HCT116 (cell line): ENCODE measurements around the gene ADAT3. TPM values are rescaled to one million over a fixed set of nuclear protein-coding genes. Genes with fewer than 3 reads are reported as not detected.
A peak's percentile ranks its signal among the peaks of the same experiment; 100 is the strongest.

Experiments used
- ATAC-seq: fragments of 200-7000 bp; cut with Tn5 transposase; 2 replicates; pipeline ENCODE4 v1.9.1; 2020; ENCODE audit warnings: mild to moderate bottlenecking, moderate library complexity
- BruUV-seq: library from RNA; stranded (reverse); fragments of 400-500 nt; replicated peaks from 2 replicates; lab custom pipeline; 2021; lab: Mats Ljungman, UMichigan
- CTCF ChIA-PET: fragments of 300-600 bp; sonication (Branson Sonifier 250); formaldehyde crosslinking; loops from one replicate; lab custom pipeline; 2021; ENCODE audit warnings: antibody characterized with exemption; lab: Charles Lee
- POLR2A ChIA-PET: fragments of 300-600, 350-600 bp; sonication (Branson Sonifier 250); formaldehyde crosslinking; loops from one replicate; lab custom pipeline; 2021; ENCODE audit warnings: antibody characterized with exemption; lab: Charles Lee
- RAD21 ChIA-PET, 2 experiments: fragments of 300-600 bp; sonication (Branson Sonifier 250); formaldehyde crosslinking; loops; one replicate each; lab custom pipeline; 2023; ENCODE audit warnings: low total read pairs in 2 of 2; ENCODE audit not compliant: uncharacterized antibody in 2 of 2, unreplicated experiment in 2 of 2, low non-redundant PET in 1 of 2; lab: Charles Lee
- DNase-seq: peaks from one replicate; pipeline ENCODE4 v3.0.0-alpha.2; 2010; ENCODE audit warnings: low read depth, low spot score
- H2AFZ ChIP-seq: fragments of 200-600 bp; shearing (Covaris generic), sonication (generic); 2 replicates; pipeline ENCODE4 v1.6.1; 2017; ENCODE audit warnings: low read depth, mixed run types, mixed read lengths, antibody characterized with exemption, low read length; ENCODE audit not compliant: poor library complexity, severe bottlenecking
- H3K27ac ChIP-seq: 2 replicates; pipeline ENCODE4 v1.5.1; 2012; ENCODE audit warnings: low read depth, low read length
- H3K27me3 ChIP-seq: fragments of 200-600 bp; sonication (generic); 2 replicates; pipeline ENCODE4 v1.6.1; 2016; ENCODE audit warnings: mixed run types, low read length, mixed read lengths; ENCODE audit not compliant: insufficient read depth
- H3K36me3 ChIP-seq, 2 experiments: fragments of 200-500 bp in 1 of 2; fragments of 200-600 bp in 1 of 2; sonication (Bioruptor generic) in 1 of 2; sonication (generic) in 1 of 2; 2 replicates each; pipeline versions ENCODE4 v1.5.1 to v1.6.1; 2014 to 2016; ENCODE audit warnings: low read length in 2 of 2, inconsistent platforms in 1 of 2, mixed read lengths in 1 of 2, mixed run types in 1 of 2; ENCODE audit not compliant: insufficient read depth in 2 of 2, control insufficient read depth in 1 of 2
- H3K4me1 ChIP-seq, 2 experiments: fragments of 200-600 bp in 1 of 2; sonication (generic) in 1 of 2; 2 replicates each; pipeline versions ENCODE4 v1.5.1 to v1.6.1; 2012 to 2017; ENCODE audit warnings: low read length in 2 of 2, inconsistent platforms in 1 of 2, mild to moderate bottlenecking in 1 of 2, mixed read lengths in 1 of 2, mixed run types in 1 of 2, moderate library complexity in 1 of 2; ENCODE audit not compliant: insufficient read depth in 2 of 2, control insufficient read depth in 1 of 2
- H3K4me2 ChIP-seq: fragments of 200-600 bp; sonication (generic); 2 replicates; pipeline ENCODE4 v1.6.1; 2017; ENCODE audit warnings: mixed run types, low read length, mixed read lengths
- H3K4me3 ChIP-seq, 2 experiments: fragments of 200-600 bp in 1 of 2; sonication (generic) in 1 of 2; replicated peaks in 1 of 2; 2 replicates each; pipeline ENCODE4 v1.5.1; 2011 to 2016; ENCODE audit warnings: low read length in 2 of 2, control low read depth in 1 of 2, low read depth in 1 of 2, mild to moderate bottlenecking in 1 of 2, mixed read lengths in 1 of 2, mixed run types in 1 of 2
- H3K79me2 ChIP-seq: fragments of 200-600 bp; sonication (generic); 2 replicates; pipeline ENCODE4 v1.6.1; 2017; ENCODE audit warnings: mild to moderate bottlenecking, mixed run types, low read length, moderate library complexity, mixed read lengths; ENCODE audit not compliant: insufficient read depth
- H3K9ac ChIP-seq: fragments of 200-600 bp; sonication (generic); 2 replicates; pipeline ENCODE4 v1.6.1; 2016; ENCODE audit warnings: low read length, mixed read lengths
- H3K9me2 ChIP-seq: fragments of 200-600 bp; sonication (generic), shearing (Covaris generic); 2 replicates; pipeline ENCODE4 v1.6.1; 2017; ENCODE audit warnings: mixed run types, mild to moderate bottlenecking, moderate library complexity; ENCODE audit not compliant: insufficient read depth
- H3K9me3 ChIP-seq, 2 experiments: fragments of 200-500 bp in 1 of 2; fragments of 200-600 bp in 1 of 2; sonication (Bioruptor generic) in 1 of 2; sonication (generic) in 1 of 2; 2 replicates each; pipeline ENCODE4 v1.6.1; 2014 to 2017; ENCODE audit warnings: low read length in 2 of 2, mixed read lengths in 2 of 2, inconsistent platforms in 1 of 2, low read depth in 1 of 2, mild to moderate bottlenecking in 1 of 2, mixed run types in 1 of 2, moderate library complexity in 1 of 2; ENCODE audit not compliant: control insufficient read depth in 1 of 2, insufficient read depth in 1 of 2
- H4K20me1 ChIP-seq: fragments of 200-600 bp; sonication (generic), shearing (Covaris generic); 2 replicates; pipeline ENCODE4 v1.6.1; 2017; ENCODE audit warnings: mixed run types, mild to moderate bottlenecking, moderate library complexity; ENCODE audit not compliant: insufficient read depth
- CEBPB ChIP-seq: IDR thresholded peaks from 2 replicates; pipeline ENCODE4 v1.6.1; 2012; ENCODE audit warnings: low read depth
- CTCF ChIP-seq, 3 experiments: fragments of 200-600 bp in 1 of 3; sonication (generic) in 1 of 3; IDR thresholded peaks in 2 of 3; conservative IDR thresholded peaks in 1 of 3; 2 replicates each; pipeline ENCODE4 v1.5.1; 2012 to 2017; ENCODE audit warnings: low read depth in 2 of 3, low read length in 2 of 3, antibody characterized with exemption in 1 of 3, borderline replicate concordance in 1 of 3, control low read depth in 1 of 3, mild to moderate bottlenecking in 1 of 3, mixed read lengths in 1 of 3, mixed run types in 1 of 3, moderate library complexity in 1 of 3; ENCODE audit not compliant: insufficient read depth in 1 of 3
- FOSL1 ChIP-seq: IDR thresholded peaks from 2 replicates; pipeline ENCODE4 v1.6.1; 2012; ENCODE audit warnings: low read depth
- JUND ChIP-seq: IDR thresholded peaks from 2 replicates; pipeline ENCODE4 v1.6.1; 2012
- POLR2A ChIP-seq: IDR thresholded peaks from 2 replicates; pipeline ENCODE4 v1.7.0; 2011; ENCODE audit warnings: borderline replicate concordance; ENCODE audit not compliant: insufficient read depth, insufficient read length; ENCODE audit errors: extremely low read depth
- POLR2AphosphoS5 ChIP-seq: IDR thresholded peaks from 2 replicates; pipeline ENCODE4 v1.6.1; 2011; ENCODE audit warnings: mild to moderate bottlenecking, low read depth, low read length, moderate library complexity
- RAD21 ChIP-seq: IDR thresholded peaks from 2 replicates; pipeline ENCODE4 v1.6.1; 2012; ENCODE audit warnings: low read depth, mild to moderate bottlenecking
- REST ChIP-seq: IDR thresholded peaks from 2 replicates; pipeline ENCODE4 v1.6.1; 2012; ENCODE audit warnings: low read depth
- SRF ChIP-seq: IDR thresholded peaks from 2 replicates; pipeline ENCODE4 v1.6.1; 2012; ENCODE audit warnings: low read depth
- TCF7L2 ChIP-seq: IDR thresholded peaks from 2 replicates; pipeline ENCODE4 v1.7.0; 2011; ENCODE audit warnings: borderline replicate concordance, inconsistent platforms; ENCODE audit not compliant: insufficient read depth, insufficient read length; ENCODE audit errors: extremely low read depth
- YY1 ChIP-seq: IDR thresholded peaks from 2 replicates; pipeline ENCODE4 v1.6.1; 2011; ENCODE audit warnings: low read length, low read depth, moderate library complexity, mild to moderate bottlenecking; ENCODE audit not compliant: insufficient replicate concordance; ENCODE audit errors: extremely low read depth
- ZFX ChIP-seq: fragments of 450-650 bp; IDR thresholded peaks from 2 replicates; pipeline ENCODE4 v1.6.1; 2017
- intact Hi-C: fragments of 100-400 bp; cut with micrococcal nuclease; formaldehyde crosslinking; loops from 2 replicates; pipeline ENCODE4 v1.10.0; 2022
- total RNA-seq: library from RNA; stranded (reverse); gene quantifications from one replicate; pipeline ENCODE4 v1.2.1, GENCODE V29; 2021; ENCODE audit not compliant: unreplicated experiment
- TF ChIP-seq, protein P1 (sequence below): IDR thresholded peaks from 2 replicates; pipeline ENCODE4 v1.6.1; 2012

The ADAT3 gene
- total RNA-seq, 1 experiment from 2014 or later, result 15.9 TPM

DNA sequence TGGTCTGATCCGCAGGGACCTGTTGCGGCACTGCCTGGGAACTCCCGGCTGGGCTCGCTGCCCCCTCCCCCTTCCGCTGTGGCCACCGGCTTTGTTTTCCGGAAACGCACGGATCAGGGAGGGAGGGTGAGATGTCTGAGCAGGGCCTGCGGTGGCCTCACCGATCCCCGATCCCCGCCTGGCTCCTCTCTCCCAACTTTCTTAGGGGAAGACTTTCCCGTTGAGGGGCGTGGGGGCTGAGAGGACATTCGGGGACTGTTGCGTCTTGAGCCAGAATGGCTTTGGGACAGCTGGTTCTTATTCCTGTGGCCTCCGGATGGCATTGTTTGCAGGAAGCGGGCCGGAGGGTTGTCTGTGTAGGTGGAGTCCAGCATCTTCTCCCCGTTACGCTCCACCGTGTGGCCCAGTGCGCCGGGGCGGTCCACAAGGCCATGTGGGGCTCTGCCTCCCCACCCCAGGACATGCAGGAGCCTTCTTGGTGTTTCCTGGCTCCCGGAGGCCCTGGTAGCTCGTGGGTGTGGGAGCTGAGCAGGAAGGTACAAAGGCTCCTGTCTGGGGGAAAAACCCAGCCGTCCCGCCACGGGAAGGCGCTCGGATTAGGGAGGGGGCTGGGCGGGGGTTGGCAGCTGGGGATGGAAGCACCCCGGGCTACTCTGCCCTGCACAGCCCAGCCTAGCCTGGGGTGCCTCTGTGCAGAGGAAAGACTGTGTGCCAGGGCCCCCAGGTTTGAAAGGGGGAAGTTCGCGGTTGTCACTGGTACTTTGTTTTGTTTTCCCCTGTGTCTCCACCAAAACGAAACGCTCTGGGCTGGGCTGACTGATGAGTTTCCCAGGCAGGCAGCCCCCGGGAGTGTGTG lies 37.1 kb downstream of the ADAT3 start:
- peaks cover 56% of the 10 kb centered on the region for H3K79me2 ChIP-seq
- ChIA-PET RAD21 (no interaction called here), POLR2A (interaction anchor here (0.6 kb wide), 1 partner anchor 36 kb away, joined by 4 read pairs; no protein-coding TSS in a partner anchor), CTCF (interaction anchor here (0.5 kb wide), 1 partner anchor 14 kb away, joined by 3 read pairs; no protein-coding TSS in a partner anchor)
- no peaks in the 10 kb centered on the region for H4K20me1 ChIP-seq
- H3K9ac ChIP-seq, result peak overlapping the region; percentile 87
- peak overlapping the region; percentile 98 for H3K4me2 ChIP-seq
- no peaks in the 10 kb centered on the region for H3K27me3 ChIP-seq
- no peaks in the 10 kb centered on the region for H3K36me3 ChIP-seq
- peak overlapping the region; percentile 95 for H3K27ac ChIP-seq
- DNase-seq (no peak), ATAC-seq (peak; percentile 50)
- no peak overlapping the region for H2AFZ ChIP-seq
- H3K4me3 ChIP-seq, result peak overlapping the region; percentile 83 to 92
- BruUV-seq, result TSS peak; percentile 64
- intact Hi-C loops, result no loop called here
- H3K9me3 ChIP-seq, result no peaks in the 10 kb centered on the region
- no peaks in the 10 kb centered on the region for H3K9me2 ChIP-seq
- H3K4me1 ChIP-seq, result peaks cover 18 to 57% of the 10 kb centered on the region in 2 experiments
- TF ChIP-seq FOSL1 (no peak), POLR2A (no peak), CEBPB (no peak), CTCF (IDR thresholded peaks at IDR 0.05 in 2 of 3, conservative IDR thresholded peaks at IDR 0.05 in 1 of 3; ENCODE audit: borderline replicate concordance in 1 of 3, insufficient read depth in 1 of 3, low read depth in 2 of 3, low read length in 2 of 3) (no peak), POLR2AphosphoS5 (0 out of 2 replicates have a peak, but pooled peaks have one; percentile 36), JUND (no peak), TCF7L2 (peak; percentile 24), RAD21 (no peak), REST (no peak), ZFX (peak; percentile 28; the same call in 1 of the 2 replicates), SRF (no peak), YY1 (no peak)
- TF ChIP-seq, protein P1, sequence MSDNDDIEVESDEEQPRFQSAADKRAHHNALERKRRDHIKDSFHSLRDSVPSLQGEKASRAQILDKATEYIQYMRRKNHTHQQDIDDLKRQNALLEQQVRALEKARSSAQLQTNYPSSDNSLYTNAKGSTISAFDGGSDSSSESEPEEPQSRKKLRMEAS, result no peak
